ENCODE measurements around the gene C19orf25. TPM values are rescaled to one million over a fixed set of nuclear protein-coding genes. Genes with fewer than 3 reads are reported as not detected.
"Not testable (repeated sequence)": the region's sequence is repeated elsewhere in the genome, so short reads cannot be mapped to it uniquely, and the experiment has no call there.

The C19orf25 gene
- total RNA-seq, 2 experiments from 2014 or later = 24.4 to 26.9 TPM

DNA sequence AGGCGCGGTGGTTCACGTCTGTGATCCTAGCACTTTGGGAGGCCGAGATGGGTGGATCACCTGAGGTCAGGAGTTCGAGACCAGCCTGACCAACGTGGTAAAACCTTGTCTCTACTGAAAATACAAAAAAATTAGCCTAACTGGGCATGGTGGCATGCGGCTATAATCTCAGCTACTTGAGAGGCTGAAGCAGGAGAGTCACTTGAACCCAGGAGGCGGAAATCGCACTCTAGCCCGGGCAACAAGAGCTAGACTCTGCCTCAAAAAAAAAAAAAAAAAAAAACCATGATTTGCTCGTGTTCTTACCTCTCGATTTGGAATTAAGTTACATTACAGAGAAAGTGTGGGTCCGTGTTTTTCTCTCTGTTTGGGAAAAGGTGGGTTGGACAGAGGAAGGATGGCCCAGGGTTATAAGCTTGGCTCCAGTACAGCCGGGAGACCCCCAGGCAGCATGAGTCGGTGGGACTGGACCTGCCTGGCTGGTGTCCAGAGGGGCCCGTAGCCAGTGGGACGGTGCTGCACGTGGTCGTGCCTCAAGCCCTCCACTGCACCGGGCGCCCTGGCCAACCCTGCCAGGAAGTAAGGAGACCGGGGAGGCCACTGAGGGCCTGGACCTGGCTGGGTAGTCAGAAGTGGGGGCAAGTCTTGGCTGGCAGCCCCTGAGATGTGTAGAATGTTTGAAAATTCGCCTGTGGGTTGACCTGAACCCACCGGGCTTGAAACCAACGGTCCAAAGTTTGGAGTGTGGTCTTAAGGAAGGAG lies 37.2 kb downstream of the C19orf25 start:
- ChIA-PET CTCF (interaction anchor here (1.1 kb wide), 1 partner anchor 162 kb away, joined by 3 read pairs; no protein-coding TSS in a partner anchor), POLR2A (no interaction called here)
- intact Hi-C loops (cut with micrococcal nuclease) = no loop called here
- no peaks in the 10 kb centered on the region for H3K9me3 Mint-ChIP-seq
- H3K36me3 Mint-ChIP-seq = peaks cover 44% of the 10 kb centered on the region
- no peak overlapping the region for H3K27ac Mint-ChIP-seq
- no peaks in the 10 kb centered on the region for H3K27me3 Mint-ChIP-seq
- H3K4me3 Mint-ChIP-seq = peak overlapping the region; percentile 32
- H3K4me1 Mint-ChIP-seq (ENCODE audit: low read depth) = peaks cover 44% of the 10 kb centered on the region
- no peak for DNase-seq

DNA sequence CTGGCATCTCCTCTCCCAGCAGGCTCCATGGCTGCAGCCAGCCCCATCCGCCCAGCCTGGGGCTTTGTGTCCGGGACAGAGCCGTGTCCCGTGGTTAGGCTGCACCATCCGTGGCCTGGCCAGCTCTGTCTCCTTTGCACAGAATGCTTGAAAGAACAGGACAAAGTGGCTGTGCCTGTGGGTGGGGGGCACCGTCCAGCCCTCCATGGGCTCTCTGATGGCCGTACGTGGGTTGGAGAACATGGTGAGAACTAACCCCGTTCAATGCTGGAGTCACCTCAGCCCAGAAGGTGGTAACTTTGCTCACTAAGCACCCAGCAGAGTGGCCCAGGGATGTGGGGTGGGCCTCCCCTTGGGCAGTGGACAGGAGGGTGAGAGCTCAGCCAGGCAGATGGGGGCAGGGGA lies 38.0 kb downstream of the C19orf25 start:
- Mint-ChIP-seq H3K4me3 (peak overlapping the region; percentile 99), H3K27ac (peak overlapping the region; percentile 23), H3K4me1 (ENCODE audit: low read depth) (peaks cover 44% of the 10 kb centered on the region), H3K27me3 (no peaks in the 10 kb centered on the region), H3K36me3 (peaks cover 44% of the 10 kb centered on the region), H3K9me3 (no peaks in the 10 kb centered on the region)
- POLR2A ChIA-PET = interaction anchor here (0.7 to 1.4 kb wide), 2 partner anchors 30 to 65 kb away, joined by 4 to 5 read pairs; no protein-coding TSS in a partner anchor
- CTCF ChIA-PET = no interaction called here
- intact Hi-C loops (cut with micrococcal nuclease) = no loop called here
- no peak for DNase-seq

- peaks cover 43% of the 10 kb centered on the region for H3K4me1 Mint-ChIP-seq (ENCODE audit: low read depth)
- ChIA-PET POLR2A (interaction anchor here (1.4 kb wide), 1 partner anchor 30 kb away, joined by 4 read pairs; no protein-coding TSS in a partner anchor), CTCF (no interaction called here)
- intact Hi-C loops (cut with micrococcal nuclease) = no loop called here
- H3K9me3 Mint-ChIP-seq = no peaks in the 10 kb centered on the region
- no peak for DNase-seq
- H3K27me3 Mint-ChIP-seq = no peaks in the 10 kb centered on the region
- peaks cover 44% of the 10 kb centered on the region for H3K36me3 Mint-ChIP-seq
- peak overlapping the region; percentile 99 for H3K4me3 Mint-ChIP-seq
- peak overlapping the region; percentile 56 for H3K27ac Mint-ChIP-seq
Measured at GRCh38 chr19:1440418-1440801, 38.6 kb downstream of the C19orf25 start.

- Mint-ChIP-seq H3K27ac (peak overlapping the region; percentile 98), H3K4me1 (ENCODE audit: low read depth) (peaks cover 37% of the 10 kb centered on the region), H3K36me3 (peaks cover 47% of the 10 kb centered on the region), H3K4me3 (peak overlapping the region; percentile 99)
- H3K27me3 Mint-ChIP-seq, DNase-seq, H3K9me3 Mint-ChIP-seq, CTCF ChIA-PET: not testable (repeated sequence)
- POLR2A ChIA-PET = interaction anchor here (1.4 kb wide), 1 partner anchor 31 kb away, joined by 4 read pairs; no protein-coding TSS in a partner anchor
- intact Hi-C loops (cut with micrococcal nuclease) = loop anchor here (2.0 to 5.0 kb wide), 2 partner anchors 33 kb away; partner anchors contain the start of gene DAZAP1
Measured at GRCh38 chr19:1439525-1440417, 39.2 kb downstream of the C19orf25 start.

- peaks cover 47% of the 10 kb centered on the region for H3K36me3 Mint-ChIP-seq
- no peaks in the 10 kb centered on the region for H3K27me3 Mint-ChIP-seq
- no peaks in the 10 kb centered on the region for H3K9me3 Mint-ChIP-seq
- ChIA-PET POLR2A (no interaction called here), CTCF (interaction anchor here (0.7 kb wide), 1 partner anchor 39 kb away, joined by 3 read pairs; no protein-coding TSS in a partner anchor)
- intact Hi-C loops (cut with micrococcal nuclease) = loop anchor here (2.0 to 5.0 kb wide), 2 partner anchors 32 to 33 kb away; partner anchors contain the start of gene DAZAP1
- H3K4me3 Mint-ChIP-seq = peak overlapping the region; percentile 99
- no peak for DNase-seq
- peaks cover 36% of the 10 kb centered on the region for H3K4me1 Mint-ChIP-seq (ENCODE audit: low read depth)
- H3K27ac Mint-ChIP-seq = peak overlapping the region; percentile 98
Measured at GRCh38 chr19:1438933-1439354, 40.1 kb downstream of the C19orf25 start.

GRCh38 chr19:1438035-1438932 lies 40.7 kb downstream of the C19orf25 start, which contains the start of gene RPS15:
Gene RPS15, plus strand, starts transcription at chr19:1438396. Its CDS starts 30 bp downstream, at chr19:1438426.
- intact Hi-C loops (cut with micrococcal nuclease) = loop anchor here (2.0 to 5.0 kb wide), 2 partner anchors 31 to 34 kb away; partner anchors contain the start of gene DAZAP1
- POLR2A ChIA-PET = interaction anchor here (0.7 kb wide), 1 partner anchor 40 kb away, joined by 3 read pairs; no protein-coding TSS in a partner anchor
- peaks cover 47% of the 10 kb centered on the region for H3K36me3 Mint-ChIP-seq
- CTCF ChIA-PET = interaction anchor here (0.7 to 1.0 kb wide), 4 partner anchors 26 to 159 kb away, joined by 3 read pairs; no protein-coding TSS in a partner anchor
- H3K9me3 Mint-ChIP-seq = no peaks in the 10 kb centered on the region
- H3K4me1 Mint-ChIP-seq (ENCODE audit: low read depth) = peaks cover 36% of the 10 kb centered on the region
- H3K27ac Mint-ChIP-seq = peak within 1 kb of the TSS; percentile 98
- peak within 1 kb of the TSS; percentile 99 for H3K4me3 Mint-ChIP-seq
- H3K27me3 Mint-ChIP-seq = no peaks in the 10 kb centered on the region
- peak; percentile 97 for DNase-seq

DNA sequence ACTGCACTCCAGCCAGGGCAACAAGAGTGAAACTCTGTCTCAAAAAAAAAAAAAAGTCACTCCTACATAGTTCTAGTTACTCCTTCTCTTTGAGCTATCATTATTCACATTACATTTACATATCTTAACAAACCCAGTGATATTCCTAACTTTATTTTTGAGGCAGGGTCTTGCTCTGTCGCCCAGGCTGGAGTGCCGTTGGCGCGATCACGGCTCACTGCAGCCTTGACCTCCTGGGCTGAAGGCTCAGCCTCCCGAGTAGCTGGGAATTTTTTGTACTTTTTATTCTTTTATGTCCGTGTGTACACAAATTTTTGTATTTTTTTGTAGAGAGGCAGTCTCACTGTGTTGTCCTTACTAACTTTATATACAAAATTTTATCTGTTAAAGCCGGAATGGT lies 41.4 kb downstream of the C19orf25 start:
- DNase-seq = no peak
- Mint-ChIP-seq H3K9me3 (no peaks in the 10 kb centered on the region), H3K27me3 (no peaks in the 10 kb centered on the region), H3K27ac (no peak overlapping the region), H3K4me3 (no peak overlapping the region), H3K4me1 (ENCODE audit: low read depth) (peaks cover 36% of the 10 kb centered on the region), H3K36me3 (peaks cover 49% of the 10 kb centered on the region)
- intact Hi-C loops (cut with micrococcal nuclease) = loop anchor here (2.0 to 5.0 kb wide), 2 partner anchors 31 to 35 kb away; partner anchors contain the start of gene DAZAP1
- POLR2A ChIA-PET = interaction anchor here (0.7 kb wide), 1 partner anchor 40 kb away, joined by 3 read pairs; no protein-coding TSS in a partner anchor
- CTCF ChIA-PET = interaction anchor here (0.8 to 1.6 kb wide), 4 partner anchors 25 to 158 kb away, joined by 3 to 4 read pairs (median 3); no protein-coding TSS in a partner anchor

DNA sequence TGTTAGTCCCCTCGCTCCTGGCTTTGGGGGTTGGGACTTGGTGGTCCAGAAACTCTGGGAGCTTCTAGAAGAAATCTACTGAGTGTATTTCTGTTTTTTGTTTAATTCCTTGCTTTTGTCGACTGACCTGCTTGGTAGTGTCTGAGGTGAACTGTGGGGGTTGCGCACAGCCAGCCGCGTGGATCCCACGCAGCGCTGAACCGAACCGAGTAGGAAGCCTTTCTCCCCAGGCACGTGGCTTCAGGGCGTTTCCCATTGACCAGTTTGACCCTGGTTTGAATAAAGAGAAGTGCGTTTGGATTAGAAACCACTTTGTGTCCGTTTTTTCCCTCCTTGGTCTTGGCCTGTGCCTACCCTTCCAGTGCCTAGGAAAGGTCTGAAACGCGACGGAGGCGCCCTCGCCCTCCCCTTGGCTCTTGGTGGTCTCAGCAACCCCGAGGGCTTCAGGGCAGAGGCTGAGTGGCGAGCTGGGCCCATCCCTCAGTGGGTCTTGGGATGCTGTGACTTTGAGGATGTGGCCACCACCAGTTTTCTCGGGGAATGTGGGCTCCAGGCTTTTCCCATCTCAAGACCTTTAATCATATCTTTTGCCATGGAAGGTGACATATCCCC lies 43.5 kb downstream of the C19orf25 start:
- H3K27me3 Mint-ChIP-seq = no peaks in the 10 kb centered on the region
- no peaks in the 10 kb centered on the region for H3K9me3 Mint-ChIP-seq
- ChIA-PET POLR2A (no interaction called here), CTCF (no interaction called here)
- intact Hi-C loops (cut with micrococcal nuclease) = loop anchor here (5.0 kb wide), 1 partner anchor 37 kb away; no protein-coding TSS in a partner anchor
- peaks cover 37% of the 10 kb centered on the region for H3K36me3 Mint-ChIP-seq
- H3K4me1 Mint-ChIP-seq (ENCODE audit: low read depth) = peaks cover 18% of the 10 kb centered on the region
- no peak overlapping the region for H3K4me3 Mint-ChIP-seq
- DNase-seq = no peak
- no peak overlapping the region for H3K27ac Mint-ChIP-seq

- no peaks in the 10 kb centered on the region for H3K9me3 Mint-ChIP-seq
- DNase-seq = no peak
- ChIA-PET POLR2A (no interaction called here), CTCF (no interaction called here)
- H3K4me1 Mint-ChIP-seq (ENCODE audit: low read depth) = peaks cover 11% of the 10 kb centered on the region
- H3K36me3 Mint-ChIP-seq = peaks cover 30% of the 10 kb centered on the region
- H3K27ac Mint-ChIP-seq = no peak overlapping the region
- no peaks in the 10 kb centered on the region for H3K27me3 Mint-ChIP-seq
- intact Hi-C loops (cut with micrococcal nuclease) = loop anchor here (5.0 kb wide), 1 partner anchor 38 kb away; no protein-coding TSS in a partner anchor
- H3K4me3 Mint-ChIP-seq = no peak overlapping the region
Measured at GRCh38 chr19:1434577-1435060, 44.4 kb downstream of the C19orf25 start.

- intact Hi-C loops (cut with micrococcal nuclease) = no loop called here
- Mint-ChIP-seq H3K27ac (no peak overlapping the region), H3K4me3 (no peak overlapping the region), H3K4me1 (ENCODE audit: low read depth) (peaks cover 9% of the 10 kb centered on the region), H3K36me3 (peaks cover 24% of the 10 kb centered on the region), H3K27me3 (no peaks in the 10 kb centered on the region), H3K9me3 (no peaks in the 10 kb centered on the region)
- POLR2A ChIA-PET = no interaction called here
- no peak for DNase-seq
- CTCF ChIA-PET = no interaction called here
Measured at GRCh38 chr19:1434040-1434366, 45.0 kb downstream of the C19orf25 start.

Data from activated CD4-positive, alpha-beta memory T cell treated with anti-CD3 and anti-CD28 coated beads for 36 hours (primary cell).